K562 (cell line): ENCODE data around the gene CEP290. TPM values are rescaled to one million over a fixed set of nuclear protein-coding genes. Genes with fewer than 3 reads are reported as not detected.

Experiments used
- ATAC-seq: fragments of 200-7000 bp; cut with Tn5 transposase; 3 replicates; pipeline ENCODE4 v1.9.1; 2020; ENCODE audit warnings: moderate library complexity
- BruUV-seq: library from RNA; stranded (reverse); fragments of 400-500 nt; replicated peaks from 2 replicates; lab custom pipeline; 2021; lab: Mats Ljungman, UMichigan
- CTCF ChIA-PET: fragments of 300-600 bp; formaldehyde crosslinking; extraction: SDS; loops from one replicate; lab custom pipeline; 2021; ENCODE audit warnings: low intra/inter-chr PET ratio; lab: Yijun Ruan, JAX
- POLR2A ChIA-PET: fragments of 300-600, 350-650 bp; sonication (Branson Sonifier 250); formaldehyde crosslinking; extraction: SDS; loops from one replicate; lab custom pipeline; 2021; ENCODE audit warnings: antibody characterized with exemption, inconsistent platforms; lab: Yijun Ruan, JAX
- DNase-seq, 4 experiments: peaks; one replicate each; pipeline versions ENCODE4 v3.0.0 to v3.0.0-alpha.2; 2011 to 2018; ENCODE audit warnings: low spot score in 3 of 4, mixed read lengths in 3 of 4; ENCODE audit errors: extremely low read depth in 1 of 4
- FAIRE-seq: peaks from 2 replicates; lab custom pipeline; 2011; peaks lifted over from hg19 to GRCh38; lab: Jason Lieb, UNC
- H2AFZ ChIP-seq: 2 replicates; pipeline ENCODE4 v1.6.0; 2011; ENCODE audit warnings: low read depth, low read length, control low read depth, inconsistent platforms
- H3K27ac ChIP-seq: fragments of 200-600 bp; 3 replicates; pipeline ENCODE4 v1.8.0; 2011; ENCODE audit warnings: low read depth, mild to moderate bottlenecking, control low read depth, inconsistent platforms, low read length, moderate library complexity, mixed read lengths; ENCODE audit errors: extremely low read depth
- H3K27me3 ChIP-seq, 2 experiments: fragments of 300-600 bp in 1 of 2; 2 replicates in 1 of 2; 3 replicates in 1 of 2; pipeline versions ENCODE4 v1.6.0 to v1.8.0; 2011; ENCODE audit warnings: inconsistent platforms in 2 of 2, low read length in 2 of 2, mild to moderate bottlenecking in 1 of 2, mixed read lengths in 1 of 2, moderate library complexity in 1 of 2; ENCODE audit not compliant: control insufficient read depth in 2 of 2, insufficient read depth in 2 of 2
- H3K36me3 ChIP-seq: fragments of 300-600 bp; 3 replicates; pipeline ENCODE4 v1.8.0; 2011; ENCODE audit warnings: mild to moderate bottlenecking, low read length, inconsistent platforms; ENCODE audit not compliant: control insufficient read depth, insufficient read depth
- H3K4me1 ChIP-seq, 2 experiments: fragments of 200-600 bp in 1 of 2; replicated peaks in 1 of 2; 2 replicates in 1 of 2; 3 replicates in 1 of 2; pipeline versions ENCODE4 v1.5.1 to v1.8.0; 2011; ENCODE audit warnings: inconsistent platforms in 2 of 2, low read length in 2 of 2, mild to moderate bottlenecking in 1 of 2, mixed read lengths in 1 of 2, moderate library complexity in 1 of 2; ENCODE audit not compliant: control insufficient read depth in 2 of 2, insufficient read depth in 2 of 2
- H3K4me2 ChIP-seq: 2 replicates; pipeline ENCODE4 v1.6.1; 2011; ENCODE audit warnings: low read length, control low read depth, inconsistent platforms, mixed read lengths; ENCODE audit not compliant: insufficient read depth
- H3K4me3 ChIP-seq: fragments of 200-600 bp; sonication (generic), shearing (Covaris generic); 2 replicates; pipeline ENCODE4 v1.5.1; 2016; ENCODE audit warnings: control low read depth, inconsistent platforms
- H3K79me2 ChIP-seq: fragments of 200-600 bp; 3 replicates; pipeline ENCODE4 v1.8.0; 2011; ENCODE audit warnings: low read length, inconsistent platforms; ENCODE audit not compliant: control insufficient read depth, insufficient read depth
- H3K9ac ChIP-seq, 2 experiments: 2 replicates each; pipeline versions ENCODE4 v1.6.0 to v1.6.1; 2011; ENCODE audit warnings: low read depth in 2 of 2, low read length in 2 of 2, control low read depth in 1 of 2, inconsistent platforms in 1 of 2, mild to moderate bottlenecking in 1 of 2, mixed read lengths in 1 of 2; ENCODE audit not compliant: insufficient read depth in 1 of 2
- H3K9me1 ChIP-seq: one replicate; pipeline ENCODE4 v1.6.0; 2011; ENCODE audit warnings: inconsistent platforms, mild to moderate bottlenecking, low read length, moderate library complexity; ENCODE audit not compliant: control insufficient read depth, insufficient read depth
- H3K9me3 ChIP-seq: replicated peaks from 2 replicates; pipeline ENCODE4 v1.5.1; 2011; ENCODE audit warnings: low read depth, low read length, inconsistent platforms; ENCODE audit not compliant: control insufficient read depth, insufficient read depth
- H4K20me1 ChIP-seq: replicated peaks from 2 replicates; pipeline ENCODE4 v1.6.1; 2011; ENCODE audit warnings: low read length, inconsistent platforms, mixed read lengths; ENCODE audit not compliant: control insufficient read depth, insufficient read depth
- ARID2 ChIP-seq: fragments of 450-650 bp; IDR thresholded peaks from 2 replicates; pipeline ENCODE4 v1.6.1; 2017; ENCODE audit warnings: antibody characterized with exemption, mild to moderate bottlenecking
- E2F1 ChIP-seq: sonication (generic); formaldehyde crosslinking; IDR thresholded peaks from 2 replicates; pipeline ENCODE4 v1.8.1; 2023; ENCODE audit warnings: mild to moderate bottlenecking, missing genetic modification reagents, moderate library complexity
- ESRRA ChIP-seq: fragments of 450-650 bp; IDR thresholded peaks from 2 replicates; pipeline ENCODE4 v1.6.1; 2014; ENCODE audit warnings: low read depth, mild to moderate bottlenecking, moderate library complexity, borderline replicate concordance
- GATA2 ChIP-seq: sonication (generic); formaldehyde crosslinking; IDR thresholded peaks from 2 replicates; pipeline ENCODE4 v1.4.0; 2020; ENCODE audit warnings: mild to moderate bottlenecking, missing genetic modification reagents
- HDAC6 ChIP-seq: IDR thresholded peaks from 2 replicates; pipeline ENCODE4 v1.6.1; 2012; ENCODE audit warnings: low read depth, mild to moderate bottlenecking, control low read depth, inconsistent platforms, low read length, moderate library complexity
- NFXL1 ChIP-seq: fragments of 450-650 bp; formaldehyde crosslinking; IDR thresholded peaks from 2 replicates; pipeline ENCODE4 v1.4.0; 2021; ENCODE audit warnings: mild to moderate bottlenecking
- TAF1 ChIP-seq: IDR thresholded peaks from 2 replicates; pipeline ENCODE4 v1.6.1; 2011; ENCODE audit warnings: mild to moderate bottlenecking, low read length, moderate library complexity; ENCODE audit not compliant: insufficient read depth, control insufficient read depth, severe bottlenecking; ENCODE audit errors: extremely low read depth
- ZFP36 ChIP-seq: fragments of 150-350 bp; IDR thresholded peaks from 2 replicates; pipeline ENCODE4 v1.6.1; 2018; ENCODE audit warnings: low read length, low read depth; ENCODE audit not compliant: partially characterized antibody
- ZHX1 ChIP-seq: fragments of 150-350 bp; conservative IDR thresholded peaks from 2 replicates; pipeline ENCODE4 v1.6.1; 2014; ENCODE audit warnings: low read length
- ZNF384 ChIP-seq: IDR thresholded peaks from 2 replicates; pipeline ENCODE4 v1.6.1; 2012; ENCODE audit warnings: low read depth, low read length, improper control_type of control experiment
- WGBS: fragments of 100-300 bp; shearing (Covaris generic); methylation state at CpG from one replicate; pipeline ENCODE4 v1.1.6; 2016; ENCODE audit warnings: low coverage, mixed read lengths; ENCODE audit not compliant: insufficient coverage; ENCODE audit errors: missing lambda C conversion rate; 5-methylcytosine and 5-hydroxymethylcytosine counted together
- in situ Hi-C: fragments of 300-500 bp; cut with MboI; formaldehyde crosslinking; loops from 4 replicates; pipeline ENCODE4 v1.15.0; 2018; ENCODE audit warnings: inconsistent platforms, mixed read lengths
- intact Hi-C: fragments of 100-400 bp; cut with micrococcal nuclease; formaldehyde crosslinking; loops from 2 replicates; pipeline ENCODE4 v1.14.2; 2022
- polyA plus RNA-seq, 8 experiments: library from polyadenylated mRNA; depleted of rRNA in 4 of 8; stranded (reverse) in 5 of 8; unstranded in 3 of 8; fragments of >200 nt; fragmentation: Nextera tagmentation in 2 of 8; fragmentation: Illumina TruSeq in 1 of 8; extraction: Ambion mirVana in 2 of 8; extraction: Trizol in 1 of 8; gene quantifications; 2 replicates each; pipeline versions ENCODE4 v1.2.1 to v1.2.3, GENCODE V29; 2011 to 2014; ENCODE audit warnings: inconsistent platforms in 1 of 8, missing spikeins in 1 of 8
- total RNA-seq, 7 experiments: library from RNA; depleted of rRNA in 6 of 7; stranded (reverse); fragments of >200 nt in 6 of 7; fragmentation: Illumina TruSeq in 2 of 7; extraction: Trizol in 2 of 7; gene quantifications; 2 replicates each; pipeline versions ENCODE4 v1.2.1 to v1.2.3, GENCODE V29; 2011 to 2021; ENCODE audit warnings: low replicate concordance in 1 of 7

CEP290 gene
- total and polyA plus RNA-seq, 9 of the 15 experiments (the other 6 are each of a cell fraction or from before 2014, with no cell fraction given): 7.2 to 19.4 (median 18.1) TPM

GRCh38 chr12:88026196-88026595, 115.7 kb downstream of the CEP290 start (continued):
- TF ChIP-seq ZHX1 (no peak), GATA2 (CRISPR knock-in tag) (no peak), E2F1 (no peak), NFXL1 (CRISPR knock-in tag) (no peak), ARID2 (no peak), HDAC6 (no peak)

GRCh38 chr12:88017964-88018363, 123.9 kb downstream of the CEP290 start:
- intact Hi-C loops (no loop called here), in situ Hi-C loops (no loop called here)
- BruUV-seq: no TSS peak
- Histone ChIP-seq H3K9ac (no peak overlapping the region), H3K4me3 (no peak overlapping the region), H4K20me1 (no peaks in the 10 kb centered on the region), H3K4me2 (no peak overlapping the region), H3K9me1 (no peaks in the 10 kb centered on the region), H3K79me2 (no peaks in the 10 kb centered on the region), H3K9me3 (no peaks in the 10 kb centered on the region), H2AFZ (no peak overlapping the region), H3K36me3 (no peaks in the 10 kb centered on the region), H3K4me1 (no peaks in the 10 kb centered on the region), H3K27ac (no peak overlapping the region), H3K27me3 (no peaks in the 10 kb centered on the region)
- TF ChIP-seq ZNF384: no peak
- TF ChIP-seq ESRRA: no peak
- TF ChIP-seq ZFP36: peak; percentile 48
- TF ChIP-seq TAF1: no peak
- DNase-seq (no peak), ATAC-seq (no peak), FAIRE-seq (no peak)
- POLR2A ChIA-PET: no interaction called here
- 2% methylated on average over 3 of the region's 3 CpGs for WGBS
- CTCF ChIA-PET: no interaction called here
